DOHH2 (cell line): ENCODE data around the gene FABP6.

Experiments
- EZH2phosphoT487 ChIP-seq: fragments of 200-600 bp; sonication (generic); IDR thresholded peaks from 2 replicates; pipeline ENCODE4 v1.6.1; 2017; ENCODE audit warnings: borderline replicate concordance, mild to moderate bottlenecking, antibody characterized with exemption, low read length, moderate library complexity, mixed read lengths
- TF ChIP-seq, protein P1 (sequence below): fragments of 200-600 bp; sonication (generic); IDR thresholded peaks from one replicate; pipeline ENCODE4 v1.5.1; 2014; ENCODE audit warnings: antibody characterized with exemption, mild to moderate bottlenecking, low read depth, low read length; ENCODE audit not compliant: poor library complexity, severe bottlenecking

GRCh38 chr5:160198841-160199409 lies 30.4 kb upstream of the FABP6 start:
- TF ChIP-seq, protein P1, sequence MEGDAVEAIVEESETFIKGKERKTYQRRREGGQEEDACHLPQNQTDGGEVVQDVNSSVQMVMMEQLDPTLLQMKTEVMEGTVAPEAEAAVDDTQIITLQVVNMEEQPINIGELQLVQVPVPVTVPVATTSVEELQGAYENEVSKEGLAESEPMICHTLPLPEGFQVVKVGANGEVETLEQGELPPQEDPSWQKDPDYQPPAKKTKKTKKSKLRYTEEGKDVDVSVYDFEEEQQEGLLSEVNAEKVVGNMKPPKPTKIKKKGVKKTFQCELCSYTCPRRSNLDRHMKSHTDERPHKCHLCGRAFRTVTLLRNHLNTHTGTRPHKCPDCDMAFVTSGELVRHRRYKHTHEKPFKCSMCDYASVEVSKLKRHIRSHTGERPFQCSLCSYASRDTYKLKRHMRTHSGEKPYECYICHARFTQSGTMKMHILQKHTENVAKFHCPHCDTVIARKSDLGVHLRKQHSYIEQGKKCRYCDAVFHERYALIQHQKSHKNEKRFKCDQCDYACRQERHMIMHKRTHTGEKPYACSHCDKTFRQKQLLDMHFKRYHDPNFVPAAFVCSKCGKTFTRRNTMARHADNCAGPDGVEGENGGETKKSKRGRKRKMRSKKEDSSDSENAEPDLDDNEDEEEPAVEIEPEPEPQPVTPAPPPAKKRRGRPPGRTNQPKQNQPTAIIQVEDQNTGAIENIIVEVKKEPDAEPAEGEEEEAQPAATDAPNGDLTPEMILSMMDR, result no peak
- no peak for TF ChIP-seq EZH2phosphoT487
